HG02623 (cell line): ENCODE measurements around the gene MYL5.
"Not testable (repeated sequence)": the region's sequence is repeated elsewhere in the genome, so short reads cannot be mapped to it uniquely, and the experiment has no call there.

Source experiments
- ATAC-seq: cut with Tn5 transposase; IDR thresholded peaks from one replicate; pipeline ENCODE4 v1.9.1; 2021; ENCODE audit warnings: moderate library complexity; ENCODE audit not compliant: unreplicated experiment

MYL5 gene

DNA sequence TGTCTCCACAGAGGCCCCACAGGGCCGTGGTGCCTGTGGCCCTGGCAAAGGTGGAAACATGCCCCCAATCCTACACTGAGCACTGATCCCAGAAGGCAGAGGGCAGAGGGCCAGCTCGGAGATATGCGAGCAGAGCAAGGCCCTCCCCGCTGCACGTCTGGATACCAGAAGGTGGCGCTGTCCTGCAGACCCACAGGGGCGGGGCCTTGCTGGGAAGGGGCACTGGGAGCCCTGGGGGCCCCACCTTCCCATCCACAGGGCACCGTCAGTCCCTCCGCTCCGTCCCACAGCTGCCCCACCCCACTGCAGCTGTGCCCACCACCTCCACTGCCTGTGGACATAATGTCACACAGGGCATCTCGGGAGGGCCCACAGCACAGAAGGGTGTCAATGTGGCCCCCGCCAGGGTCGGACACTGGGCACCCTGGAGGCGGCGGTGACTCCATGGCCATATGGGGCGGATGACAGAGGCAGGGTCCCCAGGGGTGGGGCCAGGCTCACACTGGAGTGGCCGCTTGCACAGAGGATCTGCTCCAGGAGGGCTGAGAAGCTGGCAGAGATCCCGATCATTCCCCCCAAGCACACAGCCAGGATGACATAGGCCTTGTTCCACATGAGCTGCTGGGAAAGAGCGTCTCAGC lies 9.8 kb downstream of the MYL5 start:
- no peak for ATAC-seq

DNA sequence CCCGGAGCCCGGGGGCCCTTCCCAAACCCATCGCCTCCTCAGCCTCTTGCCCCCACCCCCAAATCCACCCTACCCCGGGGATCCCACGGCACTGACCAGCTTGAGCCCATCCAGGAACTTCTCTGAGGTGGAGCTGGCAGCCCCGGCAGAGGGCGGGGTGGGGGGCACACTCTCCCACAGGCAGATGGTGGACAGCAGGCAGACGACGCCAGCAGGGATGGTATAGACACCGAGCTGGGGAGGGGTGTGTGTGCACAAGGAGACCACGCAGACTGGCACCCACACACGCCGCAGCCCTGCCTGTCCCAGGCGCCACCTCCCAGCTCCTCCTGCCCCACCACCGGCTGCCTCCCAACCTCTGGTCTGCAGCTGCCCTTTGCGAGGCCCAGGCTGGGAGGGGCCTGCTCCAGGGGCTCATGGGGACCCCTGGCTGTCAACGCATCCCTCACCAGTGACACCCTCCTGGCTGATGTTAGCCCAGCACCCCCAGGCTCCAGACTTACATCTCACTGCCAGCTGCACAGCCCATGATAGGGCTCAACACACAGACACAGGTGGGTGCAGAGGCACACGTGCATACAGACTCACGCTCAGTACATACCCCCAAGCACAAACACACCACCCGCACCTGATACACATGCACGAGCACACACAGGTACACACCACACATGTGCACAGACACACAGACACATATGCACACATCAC lies 10.4 kb downstream of the MYL5 start:
- no peak for ATAC-seq

DNA sequence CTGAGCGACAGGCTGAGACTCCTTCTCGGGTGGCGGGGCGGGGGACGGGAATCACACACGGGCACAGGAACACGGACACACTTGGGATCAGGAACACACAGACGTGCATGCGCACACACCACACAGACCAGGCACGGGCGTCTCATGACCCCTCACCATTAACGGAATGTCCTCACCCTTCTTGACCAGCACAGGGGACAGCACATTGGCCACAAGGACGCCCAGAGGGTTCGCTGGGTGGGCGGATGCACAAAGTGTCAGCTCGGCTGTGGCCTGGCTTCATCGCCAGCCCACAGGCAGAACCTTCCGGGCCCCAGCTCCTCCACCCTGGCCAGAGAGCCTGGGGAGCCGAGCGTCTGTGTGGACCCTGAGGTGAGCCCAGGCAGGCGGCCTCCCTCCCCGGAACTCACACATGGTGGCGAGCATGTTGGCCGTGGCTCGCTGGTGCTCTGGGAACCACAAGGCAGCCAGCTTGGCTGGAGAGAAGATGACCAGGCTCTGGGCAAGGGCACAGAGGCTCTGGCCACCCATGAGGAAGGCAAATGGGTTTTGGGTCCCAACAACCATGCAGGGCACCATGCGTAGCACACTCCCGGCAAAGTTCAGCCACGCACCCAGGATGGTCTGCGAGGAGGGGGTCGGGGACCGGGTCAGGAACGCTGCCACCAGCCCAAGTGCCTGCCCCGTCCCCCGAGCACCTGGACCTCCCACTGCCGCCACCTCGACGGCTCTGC lies 11.5 kb downstream of the MYL5 start:
- ATAC-seq: no peak

DNA sequence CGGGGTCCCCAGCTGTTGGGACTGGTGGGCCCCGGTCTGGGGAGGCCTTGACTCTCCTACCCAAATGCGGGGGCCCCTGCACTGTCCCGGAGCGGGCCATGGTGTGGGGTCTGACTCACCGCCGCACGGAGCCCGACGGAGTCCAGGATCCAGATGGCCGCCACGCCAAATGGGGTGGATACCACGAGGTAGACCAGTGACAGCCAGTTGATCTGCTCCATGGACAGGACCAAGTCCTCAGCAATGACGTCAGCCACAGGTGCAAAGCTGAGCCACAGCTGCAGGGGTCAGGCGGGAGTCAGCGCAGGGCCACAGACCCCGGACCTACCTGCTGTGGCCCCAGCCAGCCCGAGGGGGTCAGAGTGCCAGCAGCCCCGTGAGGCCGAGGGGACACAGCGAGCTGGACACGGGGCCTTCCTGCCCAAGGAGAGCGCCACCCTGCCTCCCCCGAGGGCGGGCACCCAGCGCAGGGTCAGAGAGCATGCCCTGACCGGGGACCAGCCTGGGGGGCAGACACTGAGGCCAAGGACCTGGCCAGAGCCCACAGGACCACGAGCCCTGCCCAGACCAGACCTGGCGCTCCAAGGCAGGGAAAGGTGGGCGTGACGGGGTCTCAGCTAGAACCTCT lies 12.2 kb downstream of the MYL5 start:
- no peak for ATAC-seq

DNA sequence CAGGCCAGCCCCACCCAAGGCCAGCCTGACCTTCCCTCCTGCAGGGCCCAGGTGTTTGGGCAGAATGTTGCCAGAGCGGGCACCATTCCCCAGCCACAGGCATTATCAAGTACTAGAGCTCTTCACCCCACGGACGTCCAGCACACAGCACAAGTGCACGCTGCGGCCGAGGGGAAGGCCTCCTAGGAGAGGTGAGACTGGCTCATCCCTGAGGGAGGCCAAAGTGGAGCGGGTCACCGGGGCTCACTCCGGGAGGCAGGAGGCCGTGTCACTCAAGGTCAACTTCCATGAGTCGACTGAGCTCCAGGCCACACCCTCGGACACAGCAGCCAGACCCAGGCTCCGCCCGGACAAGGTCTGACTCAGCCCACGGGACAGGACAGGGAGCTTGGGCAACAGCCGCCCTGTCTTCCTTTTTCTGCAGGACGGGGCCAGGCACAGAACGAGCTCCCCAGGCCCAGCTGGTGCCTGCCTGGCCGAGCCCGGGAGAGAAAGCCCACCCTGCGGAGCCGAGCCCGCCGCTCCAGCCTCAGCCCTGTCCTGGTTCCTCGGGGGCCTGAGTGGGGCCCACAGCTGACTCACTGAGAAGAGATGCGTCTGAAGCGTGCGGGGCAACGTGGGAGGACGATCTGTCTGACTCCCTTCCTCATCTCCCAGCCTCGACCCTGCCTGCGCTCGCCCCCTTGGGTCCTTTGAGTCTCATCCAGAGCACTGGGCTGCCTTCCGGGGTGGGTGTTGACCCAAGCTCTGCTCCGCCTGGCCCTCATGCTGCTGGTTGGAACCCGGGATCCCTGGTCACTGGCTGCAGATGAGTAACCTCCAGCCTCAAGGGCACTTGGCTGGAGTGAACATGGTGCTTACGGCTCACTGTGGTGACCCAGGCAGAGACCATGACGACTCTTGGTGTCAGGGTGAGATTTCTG lies 13.0 kb downstream of the MYL5 start:
- no peak for ATAC-seq

DNA sequence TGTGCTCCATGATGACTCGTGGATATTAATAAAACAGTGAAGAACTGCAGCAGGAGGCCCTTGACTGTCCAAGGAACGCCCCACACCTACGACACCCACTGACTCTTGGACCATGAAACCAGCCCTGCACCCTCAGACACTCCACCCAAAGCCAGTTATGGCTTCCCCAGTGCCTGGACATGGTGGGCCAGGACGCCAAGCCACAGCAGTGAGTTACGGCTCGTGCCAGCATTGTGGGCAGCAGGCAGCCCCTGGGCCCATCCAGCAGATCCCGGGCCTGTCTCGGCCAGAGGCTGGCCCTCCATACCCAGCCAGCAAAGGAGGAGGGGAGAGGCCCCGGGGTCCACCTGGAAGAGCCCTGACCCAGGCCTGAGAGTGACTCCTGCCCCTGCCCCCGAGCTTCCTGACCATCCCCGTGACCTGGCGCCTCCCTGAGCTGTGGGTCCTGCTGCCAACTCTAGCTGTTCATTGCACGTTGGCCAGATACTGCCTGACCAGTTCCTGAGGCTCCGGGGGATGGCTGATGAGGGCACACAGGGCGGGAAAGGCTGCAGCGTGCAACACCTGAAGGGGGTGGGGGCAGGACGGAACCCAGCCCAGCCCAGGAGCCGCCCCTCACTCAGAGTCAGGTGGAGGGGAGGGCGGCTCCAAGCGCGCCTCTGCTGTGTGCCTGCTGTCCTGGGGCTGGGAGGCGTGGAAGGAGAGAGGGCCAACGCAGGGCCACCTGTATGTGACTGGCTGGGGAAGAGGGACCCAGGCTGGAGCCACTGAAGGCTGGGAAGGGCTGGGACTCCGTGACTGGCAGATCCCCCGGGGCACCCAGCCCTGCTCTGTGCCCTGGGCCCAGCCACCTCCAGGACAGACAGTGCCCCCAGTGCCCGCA lies 13.9 kb downstream of the MYL5 start:
- no peak for ATAC-seq

DNA sequence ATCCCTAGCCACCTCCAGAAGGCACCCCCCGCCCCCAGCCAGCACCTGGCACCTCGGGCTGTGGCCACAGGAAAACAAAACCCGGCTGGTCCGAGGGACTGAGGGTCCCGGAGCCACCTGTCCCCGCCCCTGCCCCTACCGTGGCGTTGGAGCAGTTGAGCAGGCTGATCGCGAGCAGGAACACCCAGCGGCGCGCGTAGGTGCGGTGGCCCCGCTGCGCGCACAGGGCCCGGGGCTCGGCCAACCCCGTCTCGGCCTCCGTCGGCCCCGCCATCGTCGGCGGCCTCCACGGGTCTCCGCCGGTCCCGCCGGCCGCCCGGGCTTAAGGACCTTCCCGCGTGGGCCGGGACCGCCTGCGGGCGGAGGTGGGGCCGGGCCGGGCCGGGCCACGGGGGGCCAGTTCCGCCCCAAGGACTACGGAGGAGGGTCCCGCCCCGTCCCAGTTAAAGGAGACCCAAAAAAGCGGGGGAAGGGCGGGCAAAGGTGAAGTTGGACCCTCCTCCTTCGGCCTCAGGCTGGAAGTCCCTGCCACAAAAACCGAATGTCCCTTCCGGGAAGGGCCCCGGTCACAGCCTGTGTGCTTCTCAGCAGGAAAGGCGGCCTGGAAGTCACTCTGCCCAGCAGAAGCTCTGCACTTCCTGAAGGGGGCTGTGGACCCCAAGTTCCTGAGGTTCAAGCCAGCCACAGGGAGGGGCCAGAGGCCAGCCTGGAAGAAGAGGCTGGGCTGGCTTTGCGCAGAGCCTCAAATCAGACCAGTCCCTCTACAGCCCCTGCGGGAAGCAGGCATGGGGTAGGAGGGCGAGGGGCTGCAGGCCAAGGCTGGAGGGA lies 14.7 kb downstream of the MYL5 start, which contains the start of gene SLC49A3:
SLC49A3 (minus strand) TSS at position 298 of the 828 bp plus-strand sequence; CDS start at position 274, 24 bp downstream.
- no peak for ATAC-seq

DNA sequence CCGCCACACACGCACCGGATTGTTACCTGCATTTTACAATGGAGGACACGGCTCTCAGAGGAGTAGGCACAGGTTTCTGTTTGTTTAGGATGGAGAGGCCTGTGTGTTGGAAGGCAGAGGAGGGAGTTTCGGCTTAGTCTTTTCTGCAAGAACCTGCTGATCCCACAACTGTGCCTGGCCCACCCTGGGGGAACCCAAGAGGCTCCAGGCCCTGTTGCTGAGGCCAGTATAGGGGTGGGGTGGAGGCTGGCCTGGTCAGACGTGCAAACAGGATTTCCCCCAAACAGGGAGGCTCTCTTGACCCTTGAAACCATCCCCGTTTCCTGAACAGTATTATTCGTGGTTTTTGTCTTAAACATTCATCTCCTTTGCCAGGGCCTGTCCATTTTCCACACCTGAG lies 15.4 kb downstream of the MYL5 start:
- no peak for ATAC-seq

DNA sequence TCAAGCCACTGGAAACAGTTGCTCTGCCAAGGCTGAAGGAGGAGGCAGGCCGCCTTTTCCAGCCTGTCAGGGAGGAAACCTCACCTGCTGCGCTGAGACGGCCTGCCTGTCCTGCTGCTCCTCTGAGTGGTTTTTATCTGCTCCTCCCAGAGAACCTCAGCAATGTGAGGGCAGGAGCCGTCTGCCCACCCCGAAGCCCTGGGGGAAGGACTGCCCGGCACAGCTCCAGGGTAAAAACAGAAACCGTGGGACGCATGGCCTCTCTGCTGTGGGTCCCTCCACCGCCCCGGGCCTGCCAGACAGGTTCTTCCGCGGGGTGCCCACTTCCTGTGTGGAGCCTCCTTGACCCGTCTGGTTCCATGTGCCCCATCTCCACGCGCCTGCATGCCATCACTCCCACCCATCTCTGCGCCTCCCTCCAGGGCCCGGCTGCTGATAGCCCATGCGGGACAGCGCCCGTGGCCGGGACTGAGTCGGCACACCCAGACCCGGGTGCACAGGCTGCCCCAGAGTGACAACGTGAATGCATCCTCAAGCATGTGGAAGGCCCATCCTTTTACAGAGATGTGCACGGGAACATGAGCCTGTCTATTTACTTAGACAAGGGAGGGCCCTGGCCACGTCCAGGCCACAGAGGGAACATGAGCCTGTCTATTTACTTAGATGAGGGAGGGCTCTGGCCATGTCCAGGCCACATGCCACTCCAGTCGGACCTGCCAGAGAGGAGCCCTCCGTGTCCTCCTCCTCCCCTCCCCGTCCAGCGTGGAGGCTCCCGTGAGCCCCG lies 18.6 kb downstream of the MYL5 start:
- no peak for ATAC-seq

DNA sequence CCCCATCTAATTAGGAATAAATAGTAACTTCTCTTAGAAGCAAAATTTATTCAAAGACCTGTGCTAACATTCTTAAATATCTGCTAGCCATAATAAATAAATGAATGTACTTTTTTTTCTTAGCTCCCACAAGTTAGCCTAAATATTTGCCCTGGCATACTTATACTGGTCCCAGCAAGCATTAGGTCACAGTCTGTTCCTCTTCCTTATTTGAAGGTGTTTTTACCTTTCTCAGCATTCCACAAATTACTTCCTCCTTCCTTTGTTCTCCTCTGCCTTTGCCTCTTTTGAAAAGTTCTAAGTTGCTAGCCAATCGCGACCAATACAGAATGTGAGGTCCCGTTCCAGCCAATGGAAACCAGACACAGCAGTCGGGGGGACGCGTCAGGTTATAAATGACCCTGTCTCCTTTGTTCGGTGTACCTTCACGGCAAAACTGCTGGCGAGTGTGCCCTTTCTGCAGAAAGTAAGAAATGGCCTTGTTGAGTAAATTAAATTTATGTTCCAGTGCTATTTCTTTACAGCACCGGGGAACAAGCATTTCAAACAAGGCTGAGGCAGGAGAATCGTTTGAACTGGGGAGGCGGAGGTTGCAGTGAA lies 20.1 kb downstream of the MYL5 start:
- not testable (repeated sequence) for ATAC-seq

DNA sequence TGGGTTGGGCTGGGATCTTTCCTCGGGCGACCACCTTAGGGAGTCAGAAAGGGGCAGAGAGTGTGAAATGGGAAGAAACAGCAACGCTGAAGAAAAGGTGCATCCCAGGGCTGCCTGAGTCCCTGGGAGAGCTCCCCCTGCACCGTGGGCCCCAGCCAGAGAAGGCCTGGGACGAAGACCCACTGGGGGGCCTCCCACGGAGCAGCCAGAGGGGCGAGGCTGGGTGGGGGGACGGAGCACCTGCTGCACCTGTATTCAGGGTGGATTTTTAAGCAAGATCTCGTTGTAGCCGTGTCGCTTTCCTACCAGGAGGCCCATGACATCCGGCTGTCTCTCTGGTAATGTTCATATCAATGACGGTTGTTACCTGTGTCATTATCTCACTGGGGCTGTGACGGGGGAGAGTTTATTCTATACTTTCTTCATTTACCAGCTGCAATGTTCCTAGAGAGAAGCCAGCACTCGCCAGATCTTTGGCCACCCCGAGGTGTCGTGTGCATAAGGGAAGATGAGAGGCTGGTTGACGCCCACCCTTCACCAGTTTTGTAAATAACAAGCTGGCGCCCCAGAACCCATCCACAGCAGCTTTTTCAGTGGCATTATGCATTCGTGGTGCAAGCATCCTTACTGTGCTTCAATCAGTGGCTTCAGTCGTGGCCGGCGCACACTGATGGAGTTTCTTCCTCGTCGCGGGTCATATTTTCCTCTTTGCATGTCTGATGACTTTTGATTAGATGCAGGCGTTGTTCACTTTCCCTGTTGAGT lies 25.7 kb downstream of the MYL5 start:
- no peak for ATAC-seq

DNA sequence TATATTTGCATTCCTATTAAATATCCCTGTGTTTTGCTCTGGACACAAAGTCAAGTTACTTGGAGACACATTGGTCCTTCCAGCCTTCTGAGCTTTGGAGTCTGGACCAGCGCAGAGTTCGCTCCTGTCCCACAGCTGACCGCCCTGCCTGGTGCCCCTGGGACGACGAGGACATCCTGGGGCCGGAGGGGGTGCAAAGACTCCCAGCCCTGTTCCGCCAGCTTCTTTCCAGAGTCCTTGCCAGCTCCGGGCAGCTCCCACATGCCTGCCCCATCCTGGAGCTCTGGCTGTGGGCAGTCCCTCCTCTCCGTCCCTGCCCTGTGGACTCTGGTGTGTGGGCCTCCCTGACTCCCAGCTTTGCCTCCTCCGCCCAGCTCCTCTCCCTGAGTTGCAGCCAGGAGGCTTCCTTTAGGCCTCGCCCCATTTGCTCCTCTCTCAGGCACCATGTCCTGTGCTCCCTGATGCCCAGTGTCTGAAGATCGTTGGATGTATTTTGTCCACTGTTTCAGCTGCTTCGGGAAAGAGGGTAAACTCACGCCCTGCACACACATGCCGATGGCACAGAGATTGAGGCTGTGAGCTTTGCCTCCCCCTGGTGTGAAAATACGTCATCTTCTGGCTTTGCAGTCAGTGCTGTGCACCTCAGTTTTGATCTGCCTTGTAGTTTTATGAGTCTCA lies 26.4 kb downstream of the MYL5 start:
- ATAC-seq: no peak

DNA sequence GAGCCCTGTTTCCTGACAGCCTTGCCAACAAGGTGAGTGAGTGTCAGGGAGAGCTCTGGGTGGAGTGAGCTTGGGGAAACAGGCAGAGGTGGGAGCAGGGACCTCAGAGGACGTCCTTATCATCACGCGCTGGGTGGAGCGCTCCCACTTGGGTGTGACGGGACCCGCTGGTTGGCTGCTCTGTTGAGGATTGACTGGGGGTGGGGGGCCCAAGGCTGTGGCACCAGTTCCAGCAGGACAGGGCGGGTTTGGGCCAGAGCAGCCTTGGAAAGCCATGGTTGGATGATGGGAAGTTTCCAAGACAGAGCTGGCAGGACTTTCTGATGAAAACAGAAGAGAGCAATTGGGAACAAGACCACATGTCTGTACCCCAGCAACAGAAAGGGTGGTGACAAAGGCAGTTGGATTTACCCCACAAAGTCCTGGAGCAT lies 28.3 kb downstream of the MYL5 start:
- no peak for ATAC-seq

DNA sequence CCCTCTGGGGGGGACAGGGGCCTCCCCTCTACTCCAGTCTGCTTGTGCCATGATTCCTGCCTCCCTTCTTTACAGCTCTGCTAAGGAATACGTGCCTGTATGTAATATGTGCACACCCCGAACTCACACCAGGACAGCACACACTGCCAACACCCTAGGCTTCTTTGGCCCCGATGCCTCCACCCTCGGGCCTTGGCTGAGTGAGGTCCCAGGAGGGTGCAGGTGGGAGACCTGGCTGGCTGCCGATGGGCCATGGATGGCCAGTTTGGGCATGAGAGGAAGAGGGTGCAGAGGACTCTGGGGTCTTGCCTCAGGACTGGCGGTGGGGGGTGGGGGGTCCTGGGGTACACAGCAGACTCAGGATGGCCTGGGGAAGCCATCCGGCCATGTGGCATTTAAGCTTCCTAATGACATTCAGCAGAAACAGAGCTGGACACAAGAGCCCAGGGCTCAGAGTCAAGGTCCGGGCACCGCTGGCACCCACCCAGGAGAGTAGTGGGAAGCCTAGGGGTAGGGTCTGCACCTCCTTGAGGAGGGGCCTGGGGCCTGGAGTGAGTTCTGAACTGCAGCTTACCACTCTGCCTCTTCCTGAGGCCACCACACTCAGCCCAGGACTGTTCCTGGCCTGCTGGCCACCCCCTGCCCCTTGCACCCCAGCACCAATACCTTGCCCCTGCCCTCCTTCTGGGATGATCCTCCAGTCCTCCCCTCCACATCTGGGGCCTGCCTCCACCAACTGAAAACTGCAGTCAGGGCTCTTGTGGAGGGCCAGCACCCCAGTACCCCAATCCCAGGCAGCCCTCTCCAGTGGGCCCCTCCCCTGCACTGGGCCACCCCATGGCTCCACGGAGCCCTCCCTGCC lies 29.2 kb downstream of the MYL5 start:
- ATAC-seq: no peak

DNA sequence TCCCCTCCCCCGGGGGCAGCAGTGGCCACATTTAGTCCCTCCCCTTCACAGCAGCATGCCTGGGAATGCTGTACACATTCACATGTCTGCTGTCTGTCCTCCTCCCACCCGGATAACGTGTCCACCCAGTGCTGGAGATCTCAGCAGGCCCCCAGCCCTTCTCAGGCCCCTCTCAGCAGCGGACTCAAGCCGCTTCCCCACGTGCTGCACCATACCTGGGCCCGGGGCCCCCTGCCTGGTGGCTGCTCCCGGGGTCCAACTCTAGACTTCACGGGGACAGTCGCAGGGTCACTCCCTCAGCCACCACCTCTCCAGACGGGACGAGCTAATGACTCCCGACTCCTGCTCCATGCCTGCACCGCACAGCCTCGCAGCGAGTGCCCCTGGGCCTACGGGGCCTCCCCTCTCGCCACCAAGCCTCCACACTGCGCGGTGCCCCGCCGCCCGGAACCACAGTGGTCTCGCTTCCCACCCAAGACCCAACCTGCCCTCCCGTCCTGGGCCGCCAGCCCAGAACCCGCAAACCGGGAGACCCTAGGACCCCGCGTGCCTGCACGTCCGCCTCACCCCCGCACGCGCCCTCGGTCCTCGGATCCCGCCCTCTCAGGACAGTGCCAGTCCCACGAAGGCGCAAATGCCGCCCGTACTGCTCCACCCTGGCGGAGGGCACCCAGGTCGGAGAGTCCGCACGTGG lies 30.0 kb downstream of the MYL5 start:
- ATAC-seq: no peak
